Epithelial cell of prostate (primary cell): ENCODE measurements around the gene IDH1.
A peak's percentile ranks its signal among the peaks of the same experiment; 100 is the strongest.
"Not testable (repeated sequence)": the region's sequence is repeated elsewhere in the genome, so short reads cannot be mapped to it uniquely, and the experiment has no call there.

Experiments used
- DNase-seq: peaks from one replicate; pipeline ENCODE4 v3.0.0-alpha.2; 2011; ENCODE audit warnings: low read depth, low spot score
- H3K27ac ChIP-seq: fragments of 450-650 bp; 2 replicates; pipeline ENCODE4 v1.5.1; 2017; ENCODE audit warnings: mild to moderate bottlenecking

IDH1 gene

DNA sequence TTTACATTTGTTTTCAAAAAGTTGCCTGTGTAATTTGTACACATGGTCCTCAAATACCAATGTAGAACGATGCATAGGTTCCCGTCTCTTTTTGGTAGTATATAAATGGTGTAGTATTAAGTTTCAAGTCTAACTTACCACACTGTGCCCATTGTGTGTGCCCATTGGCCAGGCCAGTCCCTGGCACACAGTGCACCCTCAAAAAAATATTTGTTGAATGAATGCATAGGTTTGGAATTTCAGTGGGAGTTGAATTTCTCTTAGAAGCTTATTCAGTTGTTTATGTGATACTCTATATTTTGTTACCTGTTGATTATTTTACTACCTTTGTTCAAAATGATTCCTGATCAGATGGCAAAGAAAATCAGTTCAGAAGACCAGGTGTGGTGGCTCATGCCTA is 30.1 kb downstream of the IDH1 start:
- DNase-seq = no peak
- H3K27ac ChIP-seq = no peak overlapping the region

DNA sequence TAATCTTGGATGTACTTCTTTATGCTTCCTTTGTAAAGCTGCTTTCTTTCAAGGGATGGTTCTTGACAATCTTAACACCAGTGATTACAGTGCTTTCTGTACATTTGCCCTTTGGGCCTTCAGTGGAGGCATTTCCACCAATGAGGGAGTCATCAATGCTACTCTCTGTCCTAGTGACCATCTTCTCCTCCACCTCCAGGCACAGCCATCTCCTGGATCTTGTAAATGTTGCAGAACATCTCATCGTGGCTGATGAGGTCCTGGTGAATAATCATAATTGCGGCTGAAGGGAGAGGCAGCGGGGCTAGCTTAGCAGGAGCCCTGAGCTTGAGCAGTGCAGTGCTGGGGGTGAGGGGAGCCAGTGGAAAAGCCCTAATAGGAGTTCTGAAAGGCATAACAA is 32.5 kb downstream of the IDH1 start:
- H3K27ac ChIP-seq = no peak overlapping the region
- peak; percentile 44 for DNase-seq

- not testable (repeated sequence) for H3K27ac ChIP-seq, DNase-seq
These were observed 33.0 kb downstream of the IDH1 start for GRCh38 chr2:208221873-208222272.

GRCh38 chr2:208210688-208211451 is 44.0 kb downstream of the IDH1 start:
- no peak for DNase-seq
- H3K27ac ChIP-seq = no peak overlapping the region

DNA sequence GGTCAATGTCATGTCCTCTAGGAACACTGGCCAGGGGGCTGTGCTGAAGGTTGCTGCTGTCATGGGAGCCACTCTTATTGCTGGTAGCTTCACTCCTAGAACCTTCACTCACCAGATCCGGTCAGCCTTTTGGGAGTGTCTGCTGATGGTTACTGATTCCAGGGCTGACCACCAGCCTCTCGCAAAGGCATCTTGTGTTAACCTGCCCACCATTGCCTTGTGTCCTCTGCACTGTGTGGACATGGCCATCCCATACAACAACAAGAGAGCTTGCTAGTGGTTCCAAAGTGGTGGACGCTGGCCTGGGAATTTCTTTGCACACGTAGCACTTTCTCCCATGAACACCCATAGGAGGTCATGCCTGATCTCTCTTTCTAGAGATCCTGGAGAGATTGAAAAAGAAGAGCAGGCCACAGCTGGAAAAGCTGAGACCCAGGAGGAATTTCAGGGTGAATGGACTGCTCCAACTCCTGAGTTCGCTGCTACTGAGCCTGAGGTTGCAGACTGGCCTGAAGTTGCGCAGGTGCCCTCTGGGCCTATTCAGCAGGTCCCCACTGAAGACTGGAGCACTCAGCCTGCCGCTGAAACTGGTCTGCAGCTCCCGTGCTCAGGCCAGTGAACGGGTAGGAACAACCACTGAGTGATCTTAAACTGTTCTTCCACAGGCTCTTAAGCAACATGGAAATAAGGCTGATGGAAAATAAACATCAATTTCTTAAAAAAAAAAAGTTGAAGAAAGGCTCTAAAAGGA is 46.4 kb downstream of the IDH1 start:
- H3K27ac ChIP-seq = no peak overlapping the region
- DNase-seq = no peak

DNA sequence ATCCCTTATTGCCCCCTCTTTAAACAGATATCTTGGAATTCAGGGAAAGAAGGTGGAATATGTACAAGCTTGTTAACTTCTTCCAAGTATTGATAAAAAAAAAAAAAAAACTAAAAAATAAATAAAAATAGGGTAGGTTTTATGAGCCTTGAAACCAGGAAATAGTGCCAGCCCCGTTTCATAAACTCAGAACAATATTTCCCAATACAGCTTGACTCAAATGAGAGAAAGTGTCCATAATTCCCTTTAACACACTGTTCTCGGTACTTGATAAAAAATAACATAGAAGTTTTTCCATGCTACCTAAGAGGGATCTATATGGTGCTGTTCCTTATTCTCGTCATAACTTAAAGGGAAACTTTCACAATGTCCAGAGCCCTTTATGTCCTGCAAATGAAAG is 47.1 kb downstream of the IDH1 start:
- DNase-seq = no peak
- no peak overlapping the region for H3K27ac ChIP-seq

DNA sequence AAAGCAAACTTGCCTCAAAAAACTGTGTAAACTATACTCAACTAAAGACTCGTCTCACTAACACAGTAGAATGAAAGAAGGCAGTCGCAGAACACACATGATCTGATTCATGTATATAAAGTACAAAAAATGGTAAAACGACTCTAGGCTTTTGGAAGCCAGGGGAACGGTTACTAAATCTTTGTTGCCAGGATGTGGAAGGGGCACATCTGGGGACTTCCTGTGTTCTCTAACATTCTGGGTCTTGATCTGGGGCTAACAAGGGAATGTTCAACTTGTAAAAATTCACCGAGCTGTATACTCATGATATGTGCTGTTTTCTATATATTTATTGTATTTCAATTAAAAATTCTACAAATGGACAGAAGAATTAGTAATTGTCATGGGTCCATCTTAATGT is 50.7 kb downstream of the IDH1 start:
- no peak for DNase-seq
- H3K27ac ChIP-seq = no peak overlapping the region

DNA sequence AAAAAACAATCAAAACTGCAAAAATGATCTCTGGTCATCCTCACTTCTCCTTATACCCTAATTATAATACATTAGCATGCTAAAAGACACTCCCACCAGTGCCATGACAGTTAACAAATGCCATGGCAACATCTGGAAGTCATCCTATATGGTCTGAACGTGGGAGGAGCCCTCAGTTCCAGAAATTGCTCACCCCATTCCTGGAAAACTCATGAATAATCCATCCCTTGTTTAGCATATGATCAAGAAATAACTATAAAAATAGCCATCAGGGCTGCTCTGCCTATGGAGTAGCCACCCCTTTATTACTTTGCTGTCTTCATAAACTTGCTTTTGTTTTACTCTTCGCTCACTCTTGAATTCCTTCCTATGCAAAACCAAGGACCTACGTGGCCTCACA is 59.3 kb downstream of the IDH1 start:
- H3K27ac ChIP-seq = no peak overlapping the region
- no peak for DNase-seq

- peak; percentile 39 for DNase-seq
- H3K27ac ChIP-seq = no peak overlapping the region
These were observed 62.1 kb downstream of the IDH1 start for GRCh38 chr2:208192611-208193236.

- no peak within 1 kb of the TSS for H3K27ac ChIP-seq
- no peak for DNase-seq
These were observed 64.9 kb downstream of the IDH1 start, which contains the start of gene C2orf80 for GRCh38 chr2:208189810-208190503. Gene C2orf80 (minus strand): TSS chr2:208190030. CDS start chr2:208186986, 3,044 bp downstream.

- DNase-seq = no peak
- no peak overlapping the region for H3K27ac ChIP-seq
These were observed 65.6 kb downstream of the IDH1 start for GRCh38 chr2:208189069-208189809.

GRCh38 chr2:208186893-208187292 is 68.0 kb downstream of the IDH1 start:
- no peak overlapping the region for H3K27ac ChIP-seq
- DNase-seq = no peak

DNA sequence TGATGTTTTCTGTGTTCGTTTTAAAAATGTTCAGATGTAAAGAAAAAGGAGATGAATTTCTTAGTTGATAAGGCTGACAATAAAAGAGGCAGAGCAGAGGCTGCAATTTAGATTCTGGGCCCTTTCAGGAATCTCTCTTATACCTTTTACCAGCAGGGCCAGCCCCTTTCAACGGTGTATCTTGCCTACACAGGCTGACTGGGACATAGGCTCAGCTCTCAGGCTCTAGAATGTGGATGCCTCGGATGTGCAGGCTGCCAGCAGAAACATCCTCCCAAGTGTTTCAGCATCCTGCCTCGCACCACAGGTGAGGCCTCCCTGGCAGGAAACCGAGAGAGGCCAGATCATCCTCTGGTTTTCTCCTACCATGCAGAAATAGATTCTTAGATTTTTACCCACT is 68.4 kb downstream of the IDH1 start:
- DNase-seq = no peak
- no peak overlapping the region for H3K27ac ChIP-seq
